CD4-positive, CD25-positive, alpha-beta regulatory T cell (primary cell): Measurements from ENCODE around the gene FAM229A. TPM values are rescaled to one million over a fixed set of nuclear protein-coding genes. Genes with fewer than 3 reads are reported as not detected.

Experiments
- ATAC-seq, 2 donors: fragments of 150-1000 bp; cut with Tn5 transposase; one replicate each; pipeline ENCODE4 v1.10.0; 2021; ENCODE audit warnings: low read depth in 2 of 2, moderate number of reproducible peaks in 2 of 2, moderate library complexity in 1 of 2
- DNase-seq, 3 donors: peaks; one replicate each; pipeline versions ENCODE4 v3.0.0 to v3.0.0-alpha.2; 2012 to 2022; ENCODE audit warnings: mixed read lengths in 1 of 3
- H3K27ac ChIP-seq: one replicate; pipeline ENCODE4 v1.7.0; 2013; ENCODE audit warnings: mild to moderate bottlenecking, low read length; ENCODE audit not compliant: insufficient read depth, poor library complexity, severe bottlenecking
- H3K27me3 ChIP-seq: one replicate; pipeline ENCODE4 v1.7.0; 2013; ENCODE audit warnings: low read length; ENCODE audit not compliant: control insufficient read depth, insufficient read depth
- H3K36me3 ChIP-seq: one replicate; pipeline ENCODE4 v1.7.0; 2013; ENCODE audit warnings: mild to moderate bottlenecking, low read length, moderate library complexity; ENCODE audit not compliant: control insufficient read depth, insufficient read depth
- H3K4me1 ChIP-seq: 2 replicates; pipeline ENCODE4 v1.7.0; 2013; ENCODE audit warnings: mild to moderate bottlenecking, low read length; ENCODE audit not compliant: insufficient read depth, control insufficient read depth, poor library complexity, severe bottlenecking
- H3K4me3 ChIP-seq: one replicate; pipeline ENCODE4 v1.7.0; 2013; ENCODE audit warnings: low read depth, mild to moderate bottlenecking, low read length, moderate library complexity
- H3K9me3 ChIP-seq, 2 experiments: 1 replicate in 1 of 2; 2 replicates in 1 of 2; pipeline ENCODE4 v1.7.0; 2013; ENCODE audit warnings: low read length in 2 of 2, mild to moderate bottlenecking in 1 of 2, moderate library complexity in 1 of 2; ENCODE audit not compliant: control insufficient read depth in 2 of 2
- H3K27ac Mint-ChIP-seq, 3 donors: one replicate each; pipeline ENCODE4 v1.8.0; 2020 to 2022; ENCODE audit warnings: mild to moderate bottlenecking in 3 of 3, mixed read lengths in 3 of 3, moderate library complexity in 2 of 3
- H3K27me3 Mint-ChIP-seq: one replicate; pipeline ENCODE4 v1.8.0; 2022; ENCODE audit warnings: mild to moderate bottlenecking, mixed read lengths
- H3K36me3 Mint-ChIP-seq: one replicate; pipeline ENCODE4 v1.8.0; 2020; ENCODE audit warnings: mixed read lengths
- H3K4me1 Mint-ChIP-seq, 4 donors: one replicate each; pipeline ENCODE4 v1.8.0; 2020 to 2022; ENCODE audit warnings: mixed read lengths in 4 of 4, mild to moderate bottlenecking in 1 of 4
- H3K4me3 Mint-ChIP-seq, 4 donors: one replicate each; pipeline ENCODE4 v1.8.0; 2020 to 2022; ENCODE audit warnings: mild to moderate bottlenecking in 4 of 4, mixed read lengths in 4 of 4, moderate library complexity in 3 of 4
- H3K9me3 Mint-ChIP-seq, 7 donors: one replicate each; pipeline ENCODE4 v1.8.0; 2020 to 2022; ENCODE audit warnings: mixed read lengths in 7 of 7, mild to moderate bottlenecking in 3 of 7, moderate library complexity in 2 of 7
- polyA plus RNA-seq, 4 donors: library from polyadenylated mRNA; unstranded; fragments of 300-500 nt; fragmentation: Illumina TruSeq; gene quantifications; one replicate each; pipeline ENCODE4 v1.2.3, GENCODE V29; 2021
- total RNA-seq: library from RNA; stranded (reverse); gene quantifications from one replicate; pipeline ENCODE4 v1.2.3, GENCODE V29; 2022

FAM229A gene
- total and polyA plus RNA-seq, 5 donors from 2014 or later = 0.14 to 43.2 (median 0.31) TPM; not detected in 2

DNA sequence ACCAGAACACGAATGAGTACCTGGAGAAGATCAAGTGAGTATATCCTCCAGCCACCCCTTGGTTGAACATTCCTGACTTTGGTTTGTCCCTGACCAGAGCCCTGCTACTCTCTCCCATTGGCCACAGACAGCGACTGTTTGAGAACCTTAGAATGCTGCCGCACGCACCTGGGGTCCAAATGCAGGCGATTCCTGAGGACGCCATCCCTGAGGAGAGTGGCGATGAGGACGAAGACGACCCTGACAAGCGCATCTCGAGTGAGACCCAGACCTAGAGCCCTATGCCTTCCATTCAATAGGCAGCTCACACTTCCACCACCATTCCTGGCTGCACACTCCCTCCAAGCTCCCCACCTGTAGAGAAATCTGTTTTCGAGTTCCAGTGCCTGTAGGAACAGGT is 30.7 kb downstream of the FAM229A start:
- Histone ChIP-seq H3K36me3 (peaks cover 66% of the 10 kb centered on the region), H3K27me3 (no peaks in the 10 kb centered on the region), H3K4me3 (no peak overlapping the region), H3K4me1 (peaks cover 19% of the 10 kb centered on the region), H3K9me3 (no peaks in the 10 kb centered on the region), H3K27ac (no peak overlapping the region)
- H3K27ac Mint-ChIP-seq = peak overlapping the region in 1 of 3 donors; percentile 19
- ATAC-seq = no peak
- DNase-seq = no peak
- peaks cover 30% of the 10 kb centered on the region for H3K36me3 Mint-ChIP-seq
- peak overlapping the region in 1 of 4 donors; percentile 39 for H3K4me3 Mint-ChIP-seq
- peaks cover 0 to 22% (median 16%) of the 10 kb centered on the region in 4 donors for H3K4me1 Mint-ChIP-seq
- H3K27me3 Mint-ChIP-seq = peaks cover 5% of the 10 kb centered on the region
- H3K9me3 Mint-ChIP-seq = no peaks in the 10 kb centered on the region

DNA sequence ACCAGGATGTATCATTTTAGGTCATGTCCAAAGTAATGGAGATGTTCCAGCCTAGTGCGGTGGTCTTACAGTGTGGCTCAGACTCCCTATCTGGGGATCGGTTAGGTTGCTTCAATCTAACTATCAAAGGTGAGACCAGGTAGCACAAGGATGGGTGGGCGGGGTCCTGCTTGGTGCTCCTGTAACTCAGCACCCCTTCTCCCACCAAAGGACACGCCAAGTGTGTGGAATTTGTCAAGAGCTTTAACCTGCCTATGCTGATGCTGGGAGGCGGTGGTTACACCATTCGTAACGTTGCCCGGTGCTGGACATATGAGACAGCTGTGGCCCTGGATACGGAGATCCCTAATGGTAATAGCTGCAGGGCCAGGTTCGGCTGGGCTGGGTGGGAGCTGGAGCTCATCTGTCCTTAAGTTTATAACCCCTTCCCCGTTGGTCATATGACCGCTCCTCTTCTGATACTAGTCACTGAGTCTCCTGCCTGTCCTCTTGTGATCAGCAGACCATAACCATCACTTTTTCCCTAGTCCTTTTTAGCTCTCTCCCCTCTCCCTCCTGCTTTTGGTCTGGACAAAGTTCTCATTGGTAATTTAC is 31.6 kb downstream of the FAM229A start:
- peaks cover 0 to 22% (median 16%) of the 10 kb centered on the region in 4 donors for H3K4me1 Mint-ChIP-seq
- H3K27me3 Mint-ChIP-seq = peaks cover 5% of the 10 kb centered on the region
- no peaks in the 10 kb centered on the region for H3K9me3 Mint-ChIP-seq
- no peak overlapping the region for H3K4me3 ChIP-seq
- H3K4me1 ChIP-seq = peaks cover 14% of the 10 kb centered on the region
- no peak for DNase-seq
- peaks cover 30% of the 10 kb centered on the region for H3K36me3 Mint-ChIP-seq
- H3K27ac ChIP-seq = no peak overlapping the region
- H3K36me3 ChIP-seq = peaks cover 70% of the 10 kb centered on the region
- H3K9me3 ChIP-seq = no peaks in the 10 kb centered on the region
- H3K27me3 ChIP-seq = no peaks in the 10 kb centered on the region
- H3K27ac Mint-ChIP-seq = peak overlapping the region in 2 of 3 donors; percentile 19 to 29
- no peak for ATAC-seq
- no peak overlapping the region for H3K4me3 Mint-ChIP-seq

DNA sequence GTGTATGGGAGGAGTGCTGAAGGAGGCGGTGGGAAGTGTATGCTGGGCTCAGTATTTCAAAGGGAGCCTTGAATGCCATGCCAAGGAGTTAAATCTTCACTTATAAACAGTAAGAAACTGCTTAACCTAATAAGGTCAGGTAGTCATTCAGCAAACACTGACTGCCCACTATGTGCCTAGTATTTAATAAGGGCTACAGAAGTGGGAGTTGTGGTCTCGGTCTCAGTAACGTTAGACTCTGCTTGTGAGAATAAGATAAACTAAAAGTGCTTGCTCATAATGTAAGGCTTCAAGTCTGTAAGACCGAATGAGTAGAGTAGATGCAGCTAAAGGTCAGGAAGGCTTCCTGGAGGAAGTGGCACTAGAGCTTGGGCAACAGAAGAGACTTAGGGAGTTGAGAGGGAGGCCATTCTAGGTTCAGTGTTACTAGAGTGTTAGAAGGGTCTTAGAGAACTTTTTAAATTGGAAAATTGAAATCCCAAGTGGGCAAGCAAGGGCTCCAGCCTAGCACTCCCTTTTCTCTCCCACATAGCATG is 32.3 kb downstream of the FAM229A start:
- Mint-ChIP-seq H3K27me3 (peaks cover 3% of the 10 kb centered on the region), H3K4me3 (peak overlapping the region in 1 of 4 donors; percentile 38), H3K36me3 (peaks cover 37% of the 10 kb centered on the region), H3K27ac (peak overlapping the region; percentile 75 to 94 (median 91)), H3K9me3 (no peaks in the 10 kb centered on the region), H3K4me1 (peaks cover 0 to 27% (median 21%) of the 10 kb centered on the region in 4 donors)
- no peak overlapping the region for H3K27ac ChIP-seq
- ATAC-seq (no peak), DNase-seq (no peak)
- no peaks in the 10 kb centered on the region for H3K9me3 ChIP-seq
- no peaks in the 10 kb centered on the region for H3K27me3 ChIP-seq
- no peak overlapping the region for H3K4me3 ChIP-seq
- H3K36me3 ChIP-seq = peaks cover 76% of the 10 kb centered on the region
- peaks cover 9% of the 10 kb centered on the region for H3K4me1 ChIP-seq

DNA sequence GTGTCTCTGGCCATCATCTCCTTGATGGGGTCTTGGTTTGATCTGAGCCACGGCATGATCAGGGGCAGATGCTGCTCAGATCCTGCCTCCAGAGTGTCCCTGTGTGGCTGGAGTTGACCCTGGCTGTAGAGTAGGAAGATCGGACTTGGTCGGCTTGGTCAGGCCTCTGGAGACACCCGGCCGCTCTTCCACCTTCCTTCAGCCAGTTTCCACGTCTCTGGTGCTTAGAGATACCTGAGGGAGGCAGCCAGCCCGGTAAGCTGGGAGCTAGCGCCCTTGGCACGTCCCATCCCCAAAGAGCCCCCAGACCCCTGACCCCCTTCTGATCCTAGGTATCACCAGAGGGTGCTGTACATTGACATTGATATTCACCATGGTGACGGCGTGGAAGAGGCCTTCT is 35.1 kb downstream of the FAM229A start:
- Histone ChIP-seq H3K9me3 (no peaks in the 10 kb centered on the region), H3K27ac (no peak overlapping the region), H3K36me3 (peaks cover 71% of the 10 kb centered on the region), H3K4me3 (no peak overlapping the region), H3K27me3 (no peaks in the 10 kb centered on the region), H3K4me1 (peaks cover 16% of the 10 kb centered on the region)
- Mint-ChIP-seq H3K36me3 (peaks cover 41% of the 10 kb centered on the region), H3K4me1 (peaks cover 0 to 35% (median 21%) of the 10 kb centered on the region in 4 donors), H3K27me3 (no peaks in the 10 kb centered on the region), H3K4me3 (no peak overlapping the region), H3K9me3 (no peaks in the 10 kb centered on the region), H3K27ac (no peak overlapping the region)
- ATAC-seq = no peak
- no peak for DNase-seq

DNA sequence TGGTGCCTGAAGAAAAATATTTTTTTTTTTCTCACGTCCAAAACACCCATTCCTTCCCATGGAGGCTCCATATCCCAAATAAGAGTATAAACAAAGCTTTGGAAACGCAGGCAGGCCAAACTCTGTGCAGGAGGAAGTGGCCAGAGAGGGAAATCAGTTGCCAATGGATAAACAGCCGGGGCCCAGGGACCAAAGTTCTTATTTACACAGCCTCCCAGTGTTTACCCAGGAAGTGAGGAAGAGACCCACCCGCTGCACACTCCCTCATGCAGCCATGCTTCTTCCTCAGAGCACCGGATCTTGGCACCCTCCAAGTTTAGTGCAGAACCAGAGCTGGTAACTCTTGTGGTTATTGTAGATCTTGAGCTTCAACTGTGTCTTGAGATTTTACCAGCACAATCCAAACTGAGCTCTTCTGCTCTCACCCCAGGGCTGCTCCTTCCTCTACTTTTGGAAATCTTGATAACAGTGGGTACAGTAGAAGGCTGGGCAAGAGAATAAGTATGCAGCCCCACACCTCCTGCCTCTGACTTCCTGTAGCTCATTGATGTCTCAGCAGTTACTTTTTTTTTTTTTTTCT is 40.5 kb downstream of the FAM229A start:
- peak in 2 of 3 donors; percentile 37 to 67 for DNase-seq
- H3K4me3 ChIP-seq = peak overlapping the region; percentile 68
- H3K27me3 ChIP-seq = no peaks in the 10 kb centered on the region
- peak overlapping the region; percentile 63 to 86 (median 80) for H3K4me3 Mint-ChIP-seq
- ATAC-seq = peak; percentile 77 to 85
- H3K27ac ChIP-seq = peak overlapping the region; percentile 62
- H3K27ac Mint-ChIP-seq = peak overlapping the region; percentile 90 to 99 (median 94)
- H3K27me3 Mint-ChIP-seq = no peaks in the 10 kb centered on the region
- H3K36me3 ChIP-seq = peaks cover 37% of the 10 kb centered on the region
- no peaks in the 10 kb centered on the region for H3K9me3 ChIP-seq
- H3K9me3 Mint-ChIP-seq = no peaks in the 10 kb centered on the region
- peaks cover 7 to 50% (median 30%) of the 10 kb centered on the region in 4 donors for H3K4me1 Mint-ChIP-seq
- H3K36me3 Mint-ChIP-seq = peaks cover 17% of the 10 kb centered on the region
- peaks cover 36% of the 10 kb centered on the region for H3K4me1 ChIP-seq

DNA sequence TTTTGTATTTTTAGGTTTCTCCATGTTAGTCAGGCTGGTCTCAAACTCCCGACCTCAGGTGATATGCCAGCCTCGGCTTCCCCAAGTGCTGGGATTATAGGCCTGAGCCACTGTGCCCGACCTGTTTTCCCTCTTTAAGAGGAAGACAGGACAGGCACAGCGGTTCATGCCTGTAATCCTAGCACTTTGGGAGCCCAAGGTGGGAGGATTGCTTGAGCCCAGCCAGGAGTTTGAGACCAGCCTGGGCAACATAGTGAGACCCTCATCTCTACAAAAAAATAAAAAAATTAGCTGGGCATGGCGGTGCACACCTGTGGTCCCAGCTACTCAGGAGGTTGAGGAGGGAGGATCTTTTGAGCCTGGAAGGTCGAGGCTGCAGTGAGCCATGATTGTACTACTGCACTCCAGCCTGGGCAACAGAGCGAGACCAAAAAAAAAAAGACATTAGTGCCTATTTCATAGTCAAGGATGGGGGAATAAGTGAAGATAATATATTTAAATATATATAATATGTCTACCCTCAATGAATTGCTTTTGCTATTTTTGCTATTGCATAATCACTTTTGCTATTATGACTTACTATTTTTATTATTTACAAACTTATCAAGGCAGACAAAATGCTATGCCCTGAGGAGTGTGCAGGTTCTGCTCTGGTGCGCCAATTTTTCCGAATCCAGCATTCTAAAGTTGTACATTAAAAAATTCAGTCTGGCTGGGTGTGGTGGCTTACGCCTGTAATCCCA is 44.0 kb downstream of the FAM229A start:
- Mint-ChIP-seq H3K4me3 (no peak overlapping the region), H3K27ac (peak overlapping the region in 2 of 3 donors; percentile 38 to 51), H3K36me3 (peaks cover 21% of the 10 kb centered on the region), H3K27me3 (no peaks in the 10 kb centered on the region), H3K4me1 (peaks cover 14 to 45% (median 27%) of the 10 kb centered on the region in 4 donors), H3K9me3 (no peaks in the 10 kb centered on the region)
- no peaks in the 10 kb centered on the region for H3K9me3 ChIP-seq
- no peak overlapping the region for H3K27ac ChIP-seq
- peaks cover 33% of the 10 kb centered on the region for H3K36me3 ChIP-seq
- no peak overlapping the region for H3K4me3 ChIP-seq
- peaks cover 30% of the 10 kb centered on the region for H3K4me1 ChIP-seq
- ATAC-seq (no peak), DNase-seq (no peak)
- H3K27me3 ChIP-seq = no peaks in the 10 kb centered on the region

DNA sequence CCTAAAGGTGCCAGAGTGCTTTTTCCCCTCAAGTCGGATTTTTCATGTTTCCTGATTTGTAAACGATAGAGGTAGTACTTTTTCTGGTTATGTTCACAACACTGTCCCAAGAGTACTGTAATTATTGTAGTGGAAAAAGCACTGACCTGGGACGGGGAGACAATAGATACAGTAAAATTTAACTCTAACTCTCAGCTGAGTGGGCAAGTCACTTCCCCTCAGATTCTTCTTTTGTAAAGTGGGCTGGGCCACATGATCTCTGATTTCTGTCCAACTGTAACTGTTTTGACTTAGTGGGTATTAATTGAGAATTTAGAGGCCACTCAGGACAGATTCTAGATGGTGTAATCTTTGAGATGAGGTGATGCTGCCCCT is 45.4 kb downstream of the FAM229A start:
- Mint-ChIP-seq H3K27ac (peak overlapping the region in 2 of 3 donors; percentile 30 to 77), H3K4me1 (peaks cover 11 to 37% (median 21%) of the 10 kb centered on the region in 4 donors), H3K4me3 (no peak overlapping the region), H3K36me3 (peaks cover 21% of the 10 kb centered on the region), H3K27me3 (no peaks in the 10 kb centered on the region), H3K9me3 (no peaks in the 10 kb centered on the region)
- Histone ChIP-seq H3K9me3 (no peaks in the 10 kb centered on the region), H3K36me3 (peaks cover 33% of the 10 kb centered on the region), H3K4me1 (peaks cover 16% of the 10 kb centered on the region), H3K27me3 (no peaks in the 10 kb centered on the region), H3K27ac (no peak overlapping the region), H3K4me3 (no peak overlapping the region)
- no peak for DNase-seq
- no peak for ATAC-seq
